ENCODE measurements around the gene HERC2.

DNA sequence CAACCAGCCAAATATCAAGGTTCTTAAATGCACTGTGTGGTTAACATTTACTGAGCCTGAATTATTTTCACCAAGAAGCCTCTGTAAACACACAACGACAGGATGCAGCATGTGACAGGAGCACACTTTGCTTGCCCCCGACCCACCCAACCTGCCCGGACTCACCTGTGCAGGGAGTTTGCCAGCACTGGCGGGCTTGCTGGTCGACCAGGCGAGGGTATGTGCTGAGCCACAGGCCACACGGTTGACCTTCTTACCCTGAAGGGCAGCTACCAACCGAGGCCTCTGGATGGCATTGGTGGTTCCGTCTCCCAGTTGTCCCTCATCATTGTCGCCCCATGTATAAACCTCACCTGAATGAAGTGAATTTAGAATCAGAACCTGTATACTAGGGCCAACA, 197.1 kb downstream of the HERC2 start:
- TF ChIP-seq, protein P1, sequence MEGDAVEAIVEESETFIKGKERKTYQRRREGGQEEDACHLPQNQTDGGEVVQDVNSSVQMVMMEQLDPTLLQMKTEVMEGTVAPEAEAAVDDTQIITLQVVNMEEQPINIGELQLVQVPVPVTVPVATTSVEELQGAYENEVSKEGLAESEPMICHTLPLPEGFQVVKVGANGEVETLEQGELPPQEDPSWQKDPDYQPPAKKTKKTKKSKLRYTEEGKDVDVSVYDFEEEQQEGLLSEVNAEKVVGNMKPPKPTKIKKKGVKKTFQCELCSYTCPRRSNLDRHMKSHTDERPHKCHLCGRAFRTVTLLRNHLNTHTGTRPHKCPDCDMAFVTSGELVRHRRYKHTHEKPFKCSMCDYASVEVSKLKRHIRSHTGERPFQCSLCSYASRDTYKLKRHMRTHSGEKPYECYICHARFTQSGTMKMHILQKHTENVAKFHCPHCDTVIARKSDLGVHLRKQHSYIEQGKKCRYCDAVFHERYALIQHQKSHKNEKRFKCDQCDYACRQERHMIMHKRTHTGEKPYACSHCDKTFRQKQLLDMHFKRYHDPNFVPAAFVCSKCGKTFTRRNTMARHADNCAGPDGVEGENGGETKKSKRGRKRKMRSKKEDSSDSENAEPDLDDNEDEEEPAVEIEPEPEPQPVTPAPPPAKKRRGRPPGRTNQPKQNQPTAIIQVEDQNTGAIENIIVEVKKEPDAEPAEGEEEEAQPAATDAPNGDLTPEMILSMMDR (IDR thresholded peaks at IDR 0.05), result no peak
- TF ChIP-seq POLR2A (IDR thresholded peaks at IDR 0.05), result no peak
